K562 (cell line): Measurements from ENCODE around the gene SORT1. TPM values are rescaled to one million over a fixed set of nuclear protein-coding genes. Genes with fewer than 3 reads are reported as not detected.

ENCODE experiments used
- ARID2 ChIP-seq: fragments of 450-650 bp; IDR thresholded peaks from 2 replicates; pipeline ENCODE4 v1.6.1; 2017; ENCODE audit warnings: antibody characterized with exemption, mild to moderate bottlenecking
- BCL6 ChIP-seq: fragments of 250-450 bp; sonication (Bioruptor Pico); IDR thresholded peaks from 2 replicates; pipeline ENCODE4 v1.4.0; 2020
- BRD4 ChIP-seq: fragments of 200-600 bp; sonication (generic); IDR thresholded peaks from 2 replicates; pipeline ENCODE4 v1.6.1; 2017; ENCODE audit warnings: inconsistent platforms
- CHD1 ChIP-seq: fragments of 200-600 bp; sonication (generic); IDR thresholded peaks from one replicate; pipeline ENCODE4 v1.6.1; 2012; ENCODE audit warnings: mild to moderate bottlenecking, moderate library complexity, low read length, inconsistent platforms
- GTF2E2 ChIP-seq: fragments of 200-800 bp; sonication (Bioruptor generic); IDR thresholded peaks from 2 replicates; pipeline ENCODE4 v1.6.1; 2016; ENCODE audit warnings: missing genetic modification characterization, missing compliant biosample characterization
- HDAC1 ChIP-seq, 2 experiments: fragments of 450-650 bp; IDR thresholded peaks; 2 replicates each; pipeline ENCODE4 v1.6.1; 2016 to 2017; ENCODE audit warnings: inconsistent platforms in 1 of 2, mild to moderate bottlenecking in 1 of 2, moderate library complexity in 1 of 2
- HDAC2 ChIP-seq: fragments of 450-650 bp; IDR thresholded peaks from 2 replicates; pipeline ENCODE4 v1.6.1; 2016; ENCODE audit warnings: mild to moderate bottlenecking
- MAFF ChIP-seq: IDR thresholded peaks from 2 replicates; pipeline ENCODE4 v1.6.1; 2012; ENCODE audit warnings: low read length, improper control_type of control experiment
- MAZ ChIP-seq, 2 experiments: fragments of 450-650 bp in 1 of 2; sonication (generic) in 1 of 2; formaldehyde crosslinking; IDR thresholded peaks in 1 of 2; conservative IDR thresholded peaks in 1 of 2; 2 replicates each; pipeline versions ENCODE4 v1.4.0 to v1.5.0; 2020; ENCODE audit warnings: mild to moderate bottlenecking in 1 of 2, missing genetic modification reagents in 1 of 2
- NEUROD1 ChIP-seq: fragments of 150-350 bp; IDR thresholded peaks from 2 replicates; pipeline ENCODE4 v1.6.1; 2014; ENCODE audit warnings: borderline replicate concordance, low read length, low read depth; ENCODE audit not compliant: partially characterized antibody
- POLR2A ChIP-seq: fragments of 450-650 bp; conservative IDR thresholded peaks from 2 replicates; pipeline ENCODE4 v1.6.1; 2016
- POLR2G ChIP-seq: fragments of 200-400 bp; formaldehyde crosslinking; IDR thresholded peaks from 2 replicates; pipeline ENCODE4 v1.6.1; 2017; ENCODE audit warnings: low read depth, mild to moderate bottlenecking, antibody characterized with exemption, low read length, moderate library complexity
- PYGO2 ChIP-seq: fragments of 450-650 bp; IDR thresholded peaks from 2 replicates; pipeline ENCODE4 v1.6.1; 2016; ENCODE audit warnings: mild to moderate bottlenecking, missing genetic modification characterization, moderate library complexity, missing compliant biosample characterization
- RBBP5 ChIP-seq: fragments of 200-600 bp; sonication (generic); IDR thresholded peaks from 2 replicates; pipeline ENCODE4 v1.6.1; 2012; ENCODE audit warnings: borderline replicate concordance, mild to moderate bottlenecking, low read length, control low read depth, inconsistent platforms; ENCODE audit not compliant: insufficient read depth, poor library complexity, severe bottlenecking
- RBM34 ChIP-seq: fragments of 200-400 bp; formaldehyde crosslinking; IDR thresholded peaks from 2 replicates; pipeline ENCODE4 v1.6.1; 2018; ENCODE audit warnings: low read length, borderline replicate concordance; ENCODE audit not compliant: insufficient read depth
- STAT5A ChIP-seq: IDR thresholded peaks from 2 replicates; pipeline ENCODE4 v1.6.1; 2012; ENCODE audit warnings: low read length, inconsistent platforms, borderline replicate concordance
- TAF9B ChIP-seq: fragments of 450-650 bp; IDR thresholded peaks from 2 replicates; pipeline ENCODE4 v1.6.1; 2018; ENCODE audit warnings: mild to moderate bottlenecking; ENCODE audit not compliant: partially characterized antibody
- ZNF133 ChIP-seq: fragments of 250-450 bp; sonication (Bioruptor Pico); IDR thresholded peaks from 2 replicates; pipeline ENCODE4 v1.4.0; 2020; ENCODE audit warnings: mild to moderate bottlenecking
- ZNF444 ChIP-seq: fragments of 250-450 bp; sonication (Bioruptor Pico); IDR thresholded peaks from 2 replicates; pipeline ENCODE4 v1.4.0; 2020; ENCODE audit warnings: mild to moderate bottlenecking, moderate library complexity
- ZNF589 ChIP-seq: fragments of 200-800 bp; sonication (Bioruptor generic); IDR thresholded peaks from 2 replicates; pipeline ENCODE4 v1.6.1; 2016; ENCODE audit warnings: low read depth, missing genetic modification characterization, missing compliant biosample characterization
- polyA plus RNA-seq, 8 experiments: library from polyadenylated mRNA; depleted of rRNA in 4 of 8; stranded (reverse) in 5 of 8; unstranded in 3 of 8; fragments of >200 nt; fragmentation: Nextera tagmentation in 2 of 8; fragmentation: Illumina TruSeq in 1 of 8; extraction: Ambion mirVana in 2 of 8; extraction: Trizol in 1 of 8; gene quantifications; 2 replicates each; pipeline versions ENCODE4 v1.2.1 to v1.2.3, GENCODE V29; 2011 to 2014; ENCODE audit warnings: inconsistent platforms in 1 of 8, missing spikeins in 1 of 8
- total RNA-seq, 7 experiments: library from RNA; depleted of rRNA in 6 of 7; stranded (reverse); fragments of >200 nt in 6 of 7; fragmentation: Illumina TruSeq in 2 of 7; extraction: Trizol in 2 of 7; gene quantifications; 2 replicates each; pipeline versions ENCODE4 v1.2.1 to v1.2.3, GENCODE V29; 2011 to 2021; ENCODE audit warnings: low replicate concordance in 1 of 7
- TF ChIP-seq, protein P1 (sequence below): fragments of 250-450 bp; sonication (Bioruptor Pico); IDR thresholded peaks from 2 replicates; pipeline ENCODE4 v1.4.0; 2020; ENCODE audit warnings: mild to moderate bottlenecking, moderate library complexity
- TF ChIP-seq, protein P2 (sequence below): fragments of 450-650 bp; IDR thresholded peaks from 2 replicates; pipeline ENCODE4 v1.6.1; 2016; ENCODE audit warnings: low read depth, mild to moderate bottlenecking, moderate library complexity
- TF ChIP-seq, protein P3 (sequence below): fragments of 450-650 bp; formaldehyde crosslinking; IDR thresholded peaks from 2 replicates; pipeline ENCODE4 v1.4.0; 2020; ENCODE audit warnings: mild to moderate bottlenecking, mixed read lengths

The SORT1 gene
- total and polyA plus RNA-seq, 9 of the 15 experiments (the other 6 are each of a cell fraction or from before 2014, with no cell fraction given): 27.4 to 112 (median 65.0) TPM

DNA sequence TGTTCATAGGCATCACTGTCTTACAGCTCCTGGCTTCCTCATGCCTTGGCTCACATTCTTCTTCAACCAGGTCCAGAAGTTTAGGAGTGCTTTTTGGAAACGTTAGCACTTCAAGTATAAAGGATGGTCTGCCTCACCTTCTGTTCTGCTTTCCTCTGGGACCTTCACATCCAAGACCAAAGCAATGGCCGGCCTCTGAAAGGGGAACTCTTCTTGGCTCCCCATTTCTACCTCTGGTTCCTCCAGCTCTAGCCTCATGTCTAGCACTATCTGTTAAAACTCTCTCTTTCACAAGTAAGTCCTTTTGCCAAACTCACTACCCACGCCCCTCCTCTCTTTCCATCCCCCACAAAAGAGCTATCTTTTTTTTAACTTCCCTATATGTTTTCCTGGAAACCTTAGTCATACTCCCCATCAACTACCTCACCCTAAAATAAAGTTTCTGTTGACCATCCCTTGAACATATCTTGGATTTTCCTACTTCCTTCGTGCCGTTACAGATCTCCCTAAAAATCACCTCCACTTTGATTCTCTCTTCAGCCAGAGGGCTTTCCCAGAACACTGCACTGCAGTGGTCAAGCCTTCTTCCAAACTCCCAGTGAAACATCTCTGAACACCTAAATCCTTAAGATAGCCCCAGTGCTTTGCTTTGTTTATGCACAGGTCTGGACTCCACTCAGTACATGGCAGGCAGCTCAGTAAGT, 7.9 kb downstream of the SORT1 start (continued):
- peak; percentile 91 for TF ChIP-seq STAT5A
- TF ChIP-seq BRD4: 0 out of 2 replicates have a peak, but pooled peaks have one; percentile 39
- peak; percentile 70 for TF ChIP-seq TAF9B
- TF ChIP-seq GTF2E2: peak; percentile 94
- TF ChIP-seq MAZ (CRISPR knock-in tag; conservative IDR thresholded peaks at IDR 0.05 in 1 of 2, IDR thresholded peaks at IDR 0.05 in 1 of 2): peak in 1 of 2 experiments; percentile 71; a peak in 2 of 4 replicates
- TF ChIP-seq, protein P1, sequence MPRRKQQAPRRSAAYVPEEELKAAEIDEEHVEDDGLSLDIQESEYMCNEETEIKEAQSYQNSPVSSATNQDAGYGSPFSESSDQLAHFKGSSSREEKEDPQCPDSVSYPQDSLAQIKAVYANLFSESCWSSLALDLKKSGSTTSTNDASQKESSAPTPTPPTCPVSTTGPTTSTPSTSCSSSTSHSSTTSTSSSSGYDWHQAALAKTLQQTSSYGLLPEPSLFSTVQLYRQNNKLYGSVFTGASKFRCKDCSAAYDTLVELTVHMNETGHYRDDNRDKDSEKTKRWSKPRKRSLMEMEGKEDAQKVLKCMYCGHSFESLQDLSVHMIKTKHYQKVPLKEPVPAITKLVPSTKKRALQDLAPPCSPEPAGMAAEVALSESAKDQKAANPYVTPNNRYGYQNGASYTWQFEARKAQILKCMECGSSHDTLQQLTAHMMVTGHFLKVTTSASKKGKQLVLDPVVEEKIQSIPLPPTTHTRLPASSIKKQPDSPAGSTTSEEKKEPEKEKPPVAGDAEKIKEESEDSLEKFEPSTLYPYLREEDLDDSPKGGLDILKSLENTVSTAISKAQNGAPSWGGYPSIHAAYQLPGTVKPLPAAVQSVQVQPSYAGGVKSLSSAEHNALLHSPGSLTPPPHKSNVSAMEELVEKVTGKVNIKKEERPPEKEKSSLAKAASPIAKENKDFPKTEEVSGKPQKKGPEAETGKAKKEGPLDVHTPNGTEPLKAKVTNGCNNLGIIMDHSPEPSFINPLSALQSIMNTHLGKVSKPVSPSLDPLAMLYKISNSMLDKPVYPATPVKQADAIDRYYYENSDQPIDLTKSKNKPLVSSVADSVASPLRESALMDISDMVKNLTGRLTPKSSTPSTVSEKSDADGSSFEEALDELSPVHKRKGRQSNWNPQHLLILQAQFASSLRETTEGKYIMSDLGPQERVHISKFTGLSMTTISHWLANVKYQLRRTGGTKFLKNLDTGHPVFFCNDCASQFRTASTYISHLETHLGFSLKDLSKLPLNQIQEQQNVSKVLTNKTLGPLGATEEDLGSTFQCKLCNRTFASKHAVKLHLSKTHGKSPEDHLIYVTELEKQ (CRISPR knock-in tag): 0 out of 2 replicates have a peak, but pooled peaks have one; percentile 19
- TF ChIP-seq, protein P2, sequence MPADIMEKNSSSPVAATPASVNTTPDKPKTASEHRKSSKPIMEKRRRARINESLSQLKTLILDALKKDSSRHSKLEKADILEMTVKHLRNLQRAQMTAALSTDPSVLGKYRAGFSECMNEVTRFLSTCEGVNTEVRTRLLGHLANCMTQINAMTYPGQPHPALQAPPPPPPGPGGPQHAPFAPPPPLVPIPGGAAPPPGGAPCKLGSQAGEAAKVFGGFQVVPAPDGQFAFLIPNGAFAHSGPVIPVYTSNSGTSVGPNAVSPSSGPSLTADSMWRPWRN: peak; percentile 30; the same call in 1 of the 2 replicates
- TF ChIP-seq ZNF444 (CRISPR knock-in tag): no peak
- TF ChIP-seq BCL6 (CRISPR knock-in tag): no peak
- TF ChIP-seq POLR2A: peak; percentile 93
- TF ChIP-seq ARID2: peak; percentile 5; the same call in 1 of the 2 replicates
- peak; percentile 53 for TF ChIP-seq NEUROD1
- TF ChIP-seq RBBP5: peak; percentile 80
- peak; percentile 85 for TF ChIP-seq ZNF589 (CRISPR knock-in tag)
- TF ChIP-seq, protein P3, sequence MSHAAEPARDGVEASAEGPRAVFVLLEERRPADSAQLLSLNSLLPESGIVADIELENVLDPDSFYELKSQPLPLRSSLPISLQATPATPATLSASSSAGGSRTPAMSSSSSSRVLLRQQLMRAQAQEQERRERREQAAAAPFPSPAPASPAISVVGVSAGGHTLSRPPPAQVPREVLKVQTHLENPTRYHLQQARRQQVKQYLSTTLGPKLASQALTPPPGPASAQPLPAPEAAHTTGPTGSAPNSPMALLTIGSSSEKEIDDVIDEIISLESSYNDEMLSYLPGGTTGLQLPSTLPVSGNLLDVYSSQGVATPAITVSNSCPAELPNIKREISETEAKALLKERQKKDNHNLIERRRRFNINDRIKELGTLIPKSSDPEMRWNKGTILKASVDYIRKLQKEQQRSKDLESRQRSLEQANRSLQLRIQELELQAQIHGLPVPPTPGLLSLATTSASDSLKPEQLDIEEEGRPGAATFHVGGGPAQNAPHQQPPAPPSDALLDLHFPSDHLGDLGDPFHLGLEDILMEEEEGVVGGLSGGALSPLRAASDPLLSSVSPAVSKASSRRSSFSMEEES (CRISPR knock-in tag): peak; percentile 33; the same call in 1 of the 2 replicates
- TF ChIP-seq ZNF133 (CRISPR knock-in tag): 0 out of 2 replicates have a peak, but pooled peaks have one; percentile 14
- TF ChIP-seq HDAC1 (IDR thresholded peaks at IDR 0.05): peak in 1 of 2 experiments; percentile 94; a peak in 2 of 4 replicates
- TF ChIP-seq RBM34: no peak
- no peak for TF ChIP-seq PYGO2 (tag)
- TF ChIP-seq MAFF: peak; percentile 88
- 0 out of 2 replicates have a peak, but pooled peaks have one; percentile 8 for TF ChIP-seq POLR2G
- TF ChIP-seq HDAC2: peak; percentile 96
- TF ChIP-seq CHD1: peak; percentile 77
